Stomach smooth muscle (tissue), 2 donors: ENCODE measurements around the gene LRRC8D.

Source experiments
- H3K27ac ChIP-seq: one replicate; pipeline ENCODE4 v1.7.0; 2013; ENCODE audit warnings: mild to moderate bottlenecking, low read length, inconsistent platforms
- H3K27me3 ChIP-seq, 2 donors: one replicate each; pipeline ENCODE4 v1.7.0; 2013; ENCODE audit warnings: low read length in 2 of 2; ENCODE audit not compliant: insufficient read depth in 2 of 2, control insufficient read depth in 1 of 2
- H3K36me3 ChIP-seq, 2 donors: one replicate each; pipeline ENCODE4 v1.7.0; 2013; ENCODE audit warnings: low read length in 2 of 2; ENCODE audit not compliant: control insufficient read depth in 2 of 2, insufficient read depth in 2 of 2
- H3K4me1 ChIP-seq: one replicate; pipeline ENCODE4 v1.7.0; 2013; ENCODE audit warnings: low read length; ENCODE audit not compliant: control insufficient read depth, insufficient read depth
- H3K4me3 ChIP-seq, 2 donors: one replicate each; pipeline ENCODE4 v1.7.0; 2013; ENCODE audit warnings: low read length in 2 of 2
- H3K9ac ChIP-seq, 2 donors: one replicate each; pipeline ENCODE4 v1.7.0; 2013; ENCODE audit warnings: low read length in 2 of 2, mild to moderate bottlenecking in 1 of 2
- H3K9me3 ChIP-seq, 2 donors: one replicate each; pipeline ENCODE4 v1.7.0; 2013; ENCODE audit warnings: low read length in 2 of 2; ENCODE audit not compliant: control insufficient read depth in 2 of 2
- donor health status: healthy.
- donor health status: Pancreatic carcinoma.

The LRRC8D gene

GRCh38 chr1:89822109-89822962, 1.5 kb downstream of the LRRC8D start:
- no peaks in the 10 kb centered on the region for H3K27me3 ChIP-seq
- no peaks in the 10 kb centered on the region for H3K9me3 ChIP-seq
- no peak overlapping the region for H3K27ac ChIP-seq
- H3K4me3 ChIP-seq: peak overlapping the region; percentile 70 to 86
- peaks cover 0 to 2% of the 10 kb centered on the region in 2 donors for H3K36me3 ChIP-seq
- H3K9ac ChIP-seq: peak overlapping the region; percentile 65 to 68
- peaks cover 20% of the 10 kb centered on the region for H3K4me1 ChIP-seq

- no peak overlapping the region for H3K4me3 ChIP-seq
Measured at GRCh38 chr1:89822999-89823628, 2.3 kb downstream of the LRRC8D start.

GRCh38 chr1:89823679-89824292, 3.0 kb downstream of the LRRC8D start:
- Histone ChIP-seq H3K4me3 (no peak overlapping the region), H3K27ac (no peak overlapping the region)

More at GRCh38 chr1:89822999-89823628, 2.3 kb downstream of the LRRC8D start:
- Histone ChIP-seq H3K4me1 (peaks cover 20% of the 10 kb centered on the region), H3K27ac (no peak overlapping the region), H3K27me3 (no peaks in the 10 kb centered on the region), H3K9me3 (no peaks in the 10 kb centered on the region), H3K9ac (no peak overlapping the region), H3K36me3 (peaks cover 0 to 2% of the 10 kb centered on the region in 2 donors)

GRCh38 chr1:89826594-89826993, 5.8 kb downstream of the LRRC8D start:
- no peak overlapping the region for H3K9ac ChIP-seq
- peaks cover 14% of the 10 kb centered on the region for H3K4me1 ChIP-seq
- H3K4me3 ChIP-seq: no peak overlapping the region
- no peak overlapping the region for H3K27ac ChIP-seq
- H3K36me3 ChIP-seq: peaks cover 0 to 2% of the 10 kb centered on the region in 2 donors
- no peaks in the 10 kb centered on the region for H3K9me3 ChIP-seq
- H3K27me3 ChIP-seq: no peaks in the 10 kb centered on the region

More at GRCh38 chr1:89823679-89824292, 3.0 kb downstream of the LRRC8D start:
- Histone ChIP-seq H3K9ac (no peak overlapping the region), H3K27me3 (no peaks in the 10 kb centered on the region), H3K4me1 (peaks cover 20% of the 10 kb centered on the region), H3K36me3 (peaks cover 0 to 2% of the 10 kb centered on the region in 2 donors), H3K9me3 (no peaks in the 10 kb centered on the region)

GRCh38 chr1:89827330-89827729, 6.5 kb downstream of the LRRC8D start:
- Histone ChIP-seq H3K4me1 (peaks cover 7% of the 10 kb centered on the region), H3K27me3 (no peaks in the 10 kb centered on the region), H3K9me3 (no peaks in the 10 kb centered on the region), H3K4me3 (no peak overlapping the region), H3K36me3 (peaks cover 0 to 2% of the 10 kb centered on the region in 2 donors), H3K9ac (no peak overlapping the region), H3K27ac (no peak overlapping the region)

GRCh38 chr1:89827902-89828301, 7.1 kb downstream of the LRRC8D start:
- Histone ChIP-seq H3K36me3 (peaks cover 0 to 2% of the 10 kb centered on the region in 2 donors), H3K27ac (no peak overlapping the region), H3K4me3 (no peak overlapping the region), H3K4me1 (peaks cover 5% of the 10 kb centered on the region), H3K9ac (no peak overlapping the region), H3K9me3 (no peaks in the 10 kb centered on the region), H3K27me3 (no peaks in the 10 kb centered on the region)

GRCh38 chr1:89829186-89829585, 8.4 kb downstream of the LRRC8D start:
- Histone ChIP-seq H3K9ac (no peak overlapping the region), H3K4me3 (no peak overlapping the region), H3K27me3 (no peaks in the 10 kb centered on the region), H3K9me3 (no peaks in the 10 kb centered on the region), H3K4me1 (no peaks in the 10 kb centered on the region), H3K36me3 (peaks cover 0 to 2% of the 10 kb centered on the region in 2 donors), H3K27ac (no peak overlapping the region)

GRCh38 chr1:89831462-89832120, 10.8 kb downstream of the LRRC8D start:
- Histone ChIP-seq H3K9me3 (no peaks in the 10 kb centered on the region), H3K27ac (no peak overlapping the region), H3K36me3 (peaks cover 0 to under 1% of the 10 kb centered on the region in 2 donors), H3K4me3 (no peak overlapping the region), H3K9ac (no peak overlapping the region), H3K4me1 (no peaks in the 10 kb centered on the region), H3K27me3 (no peaks in the 10 kb centered on the region)

GRCh38 chr1:89832496-89833127, 11.8 kb downstream of the LRRC8D start:
- H3K9me3 ChIP-seq: no peaks in the 10 kb centered on the region
- no peaks in the 10 kb centered on the region for H3K36me3 ChIP-seq
- no peaks in the 10 kb centered on the region for H3K4me1 ChIP-seq
- no peak overlapping the region for H3K4me3 ChIP-seq
- H3K27me3 ChIP-seq: no peaks in the 10 kb centered on the region
- H3K9ac ChIP-seq: no peak overlapping the region
- no peak overlapping the region for H3K27ac ChIP-seq
